C4-2B (cell line): ENCODE results near the gene OTC.

Experiments used
- CTCF ChIP-seq: fragments of 450-650 bp; conservative IDR thresholded peaks from 2 replicates; pipeline ENCODE4 v1.5.1; 2017; ENCODE audit warnings: mild to moderate bottlenecking
- ZFX ChIP-seq: fragments of 450-650 bp; IDR thresholded peaks from 2 replicates; pipeline ENCODE4 v1.6.1; 2017

- TF ChIP-seq CTCF (no peak), ZFX (no peak)
Measured at GRCh38 chrX:38305971-38306370, 46.4 kb upstream of the OTC start.
